ENCODE results near the gene TMEM266.

The TMEM266 gene

GRCh38 chr15:76134537-76134936 is 74.8 kb downstream of the TMEM266 start:
- Histone ChIP-seq H3K79me2 (ENCODE audit: insufficient read depth, low read length) (no peaks in the 10 kb centered on the region), H3K4me3 (ENCODE audit: insufficient read depth, low read length, poor library complexity, severe bottlenecking) (no peak overlapping the region), H3K36me3 (ENCODE audit: low read length) (no peaks in the 10 kb centered on the region), H3F3A (ENCODE audit: insufficient read depth) (no peaks in the 10 kb centered on the region), H4K20me1 (ENCODE audit: low read depth, low read length) (no peaks in the 10 kb centered on the region), H3K9me3 (ENCODE audit: insufficient read depth, low read length) (no peaks in the 10 kb centered on the region), H2AFZ (ENCODE audit: low read depth, low read length, severe bottlenecking) (no peak overlapping the region), H3K9ac (ENCODE audit: low read length) (no peak overlapping the region), H3K27me3 (ENCODE audit: low read length) (no peaks in the 10 kb centered on the region), H3K27ac (ENCODE audit: low read depth, low read length) (no peak overlapping the region), H3K9me2 (replicated peaks; ENCODE audit: insufficient read depth, low read length) (no peaks in the 10 kb centered on the region), H3K4me2 (ENCODE audit: low read depth, low read length, poor library complexity, severe bottlenecking) (no peak overlapping the region)
- no peak for TF ChIP-seq EZH2phosphoT487 (conservative IDR thresholded peaks at IDR 0.05; ENCODE audit: low read length)
- TF ChIP-seq, protein P1, sequence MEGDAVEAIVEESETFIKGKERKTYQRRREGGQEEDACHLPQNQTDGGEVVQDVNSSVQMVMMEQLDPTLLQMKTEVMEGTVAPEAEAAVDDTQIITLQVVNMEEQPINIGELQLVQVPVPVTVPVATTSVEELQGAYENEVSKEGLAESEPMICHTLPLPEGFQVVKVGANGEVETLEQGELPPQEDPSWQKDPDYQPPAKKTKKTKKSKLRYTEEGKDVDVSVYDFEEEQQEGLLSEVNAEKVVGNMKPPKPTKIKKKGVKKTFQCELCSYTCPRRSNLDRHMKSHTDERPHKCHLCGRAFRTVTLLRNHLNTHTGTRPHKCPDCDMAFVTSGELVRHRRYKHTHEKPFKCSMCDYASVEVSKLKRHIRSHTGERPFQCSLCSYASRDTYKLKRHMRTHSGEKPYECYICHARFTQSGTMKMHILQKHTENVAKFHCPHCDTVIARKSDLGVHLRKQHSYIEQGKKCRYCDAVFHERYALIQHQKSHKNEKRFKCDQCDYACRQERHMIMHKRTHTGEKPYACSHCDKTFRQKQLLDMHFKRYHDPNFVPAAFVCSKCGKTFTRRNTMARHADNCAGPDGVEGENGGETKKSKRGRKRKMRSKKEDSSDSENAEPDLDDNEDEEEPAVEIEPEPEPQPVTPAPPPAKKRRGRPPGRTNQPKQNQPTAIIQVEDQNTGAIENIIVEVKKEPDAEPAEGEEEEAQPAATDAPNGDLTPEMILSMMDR (IDR thresholded peaks at IDR 0.05; ENCODE audit: insufficient read depth, low read length, poor library complexity, severe bottlenecking) = no peak

DNA sequence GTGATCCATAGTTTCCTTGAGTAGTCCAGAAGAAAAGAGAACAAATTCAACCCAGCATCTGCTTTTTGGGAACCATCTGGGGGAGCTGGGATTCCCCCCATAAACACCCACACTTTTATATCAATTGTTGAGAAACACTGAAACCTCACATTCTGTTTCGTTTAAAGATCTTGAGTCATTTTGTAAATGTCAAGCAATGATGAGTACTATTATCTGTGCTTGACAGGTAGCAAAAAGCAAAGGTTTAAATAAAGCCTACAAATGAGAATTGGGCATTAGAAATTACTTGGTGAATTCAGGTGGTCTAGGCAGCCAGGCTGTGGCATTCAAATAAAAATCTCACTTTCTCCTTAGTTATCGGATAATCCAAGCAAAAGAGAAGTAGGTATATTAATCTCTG is 75.7 kb downstream of the TMEM266 start:
- no peak overlapping the region for H3K4me2 ChIP-seq (ENCODE audit: low read depth, low read length, poor library complexity, severe bottlenecking)
- H3K9me2 ChIP-seq (replicated peaks; ENCODE audit: insufficient read depth, low read length) = no peaks in the 10 kb centered on the region
- no peak overlapping the region for H3K27ac ChIP-seq (ENCODE audit: low read depth, low read length)
- no peaks in the 10 kb centered on the region for H3K27me3 ChIP-seq (ENCODE audit: low read length)
- no peak overlapping the region for H3K4me3 ChIP-seq (ENCODE audit: insufficient read depth, low read length, poor library complexity, severe bottlenecking)
- no peak overlapping the region for H3K9ac ChIP-seq (ENCODE audit: low read length)
- no peaks in the 10 kb centered on the region for H3K36me3 ChIP-seq (ENCODE audit: low read length)
- no peak overlapping the region for H2AFZ ChIP-seq (ENCODE audit: low read depth, low read length, severe bottlenecking)
- no peaks in the 10 kb centered on the region for H4K20me1 ChIP-seq (ENCODE audit: low read depth, low read length)
- H3K79me2 ChIP-seq (ENCODE audit: insufficient read depth, low read length) = no peaks in the 10 kb centered on the region
- H3F3A ChIP-seq (ENCODE audit: insufficient read depth) = no peaks in the 10 kb centered on the region
- TF ChIP-seq EZH2phosphoT487 (conservative IDR thresholded peaks at IDR 0.05; ENCODE audit: low read length) = no peak
- TF ChIP-seq, protein P1 (IDR thresholded peaks at IDR 0.05; ENCODE audit: insufficient read depth, low read length, poor library complexity, severe bottlenecking) = no peak
- no peaks in the 10 kb centered on the region for H3K9me3 ChIP-seq (ENCODE audit: insufficient read depth, low read length)

GRCh38 chr15:76138436-76138835 is 78.7 kb downstream of the TMEM266 start:
- Histone ChIP-seq H3K9me2 (replicated peaks; ENCODE audit: insufficient read depth, low read length) (no peaks in the 10 kb centered on the region), H3K27me3 (ENCODE audit: low read length) (no peaks in the 10 kb centered on the region), H3F3A (ENCODE audit: insufficient read depth) (no peaks in the 10 kb centered on the region), H3K79me2 (ENCODE audit: insufficient read depth, low read length) (no peaks in the 10 kb centered on the region), H3K9ac (ENCODE audit: low read length) (no peak overlapping the region), H2AFZ (ENCODE audit: low read depth, low read length, severe bottlenecking) (no peak overlapping the region), H3K4me2 (ENCODE audit: low read depth, low read length, poor library complexity, severe bottlenecking) (no peak overlapping the region), H3K9me3 (ENCODE audit: insufficient read depth, low read length) (no peaks in the 10 kb centered on the region), H3K27ac (ENCODE audit: low read depth, low read length) (no peak overlapping the region), H3K36me3 (ENCODE audit: low read length) (no peaks in the 10 kb centered on the region), H4K20me1 (ENCODE audit: low read depth, low read length) (no peaks in the 10 kb centered on the region), H3K4me3 (ENCODE audit: insufficient read depth, low read length, poor library complexity, severe bottlenecking) (no peak overlapping the region)
- no peak for TF ChIP-seq EZH2phosphoT487 (conservative IDR thresholded peaks at IDR 0.05; ENCODE audit: low read length)
- TF ChIP-seq, protein P1 (IDR thresholded peaks at IDR 0.05; ENCODE audit: insufficient read depth, low read length, poor library complexity, severe bottlenecking) = no peak
